T-helper 17 cell (primary cell): ENCODE measurements around the gene PITPNC1. TPM values are rescaled to one million over a fixed set of nuclear protein-coding genes. Genes with fewer than 3 reads are reported as not detected.
"Not testable (repeated sequence)": the region's sequence is repeated elsewhere in the genome, so short reads cannot be mapped to it uniquely, and the experiment has no call there.

Experiments
- ATAC-seq: fragments of 150-1000 bp; cut with Tn5 transposase; 2 replicates; pipeline ENCODE4 v1.10.0; 2021; ENCODE audit warnings: mild to moderate bottlenecking, moderate library complexity
- DNase-seq, 3 donors: peaks; one replicate each; pipeline versions ENCODE4 v3.0.0 to v3.0.0-alpha.2; 2020 to 2021
- H3K9me3 ChIP-seq: one replicate; pipeline ENCODE4 v1.7.0; 2013; ENCODE audit warnings: low read length, mild to moderate bottlenecking; ENCODE audit not compliant: control insufficient read depth, poor library complexity, severe bottlenecking
- H3K27ac Mint-ChIP-seq: one replicate; pipeline ENCODE4 v1.8.0; 2022; ENCODE audit warnings: mild to moderate bottlenecking, moderate library complexity, mixed read lengths
- H3K27me3 Mint-ChIP-seq: one replicate; pipeline ENCODE4 v1.8.0; 2022; ENCODE audit warnings: mixed read lengths
- H3K36me3 Mint-ChIP-seq: one replicate; pipeline ENCODE4 v1.8.0; 2022; ENCODE audit warnings: low read depth, mixed read lengths
- H3K4me1 Mint-ChIP-seq: one replicate; pipeline ENCODE4 v1.8.0; 2022; ENCODE audit warnings: mild to moderate bottlenecking, mixed read lengths
- H3K4me3 Mint-ChIP-seq: one replicate; pipeline ENCODE4 v1.8.0; 2022; ENCODE audit warnings: mild to moderate bottlenecking, moderate library complexity, mixed read lengths
- total RNA-seq, 4 donors: library from RNA in 2 of 4; stranded (reverse) in 2 of 4; gene quantifications; one replicate each; pipeline ENCODE4 v1.2.3 and lab custom pipeline; 2022 to 2026

Gene PITPNC1
- total RNA-seq, 2 donors from 2014 or later: 72.9 to 82.0 TPM

GRCh38 chr17:67578142-67578457 is 201.0 kb downstream of the PITPNC1 start:
- Mint-ChIP-seq H3K27ac (no peak overlapping the region), H3K36me3 (peaks cover 10% of the 10 kb centered on the region), H3K4me1 (peaks cover 13% of the 10 kb centered on the region), H3K4me3 (no peak overlapping the region), H3K27me3 (no peaks in the 10 kb centered on the region)
- DNase-seq: no peak
- ATAC-seq: no peak
- no peaks in the 10 kb centered on the region for H3K9me3 ChIP-seq

- H3K27me3 Mint-ChIP-seq, DNase-seq, H3K36me3 Mint-ChIP-seq, ATAC-seq, H3K9me3 ChIP-seq, H3K27ac Mint-ChIP-seq, H3K4me3 Mint-ChIP-seq: not testable (repeated sequence)
- H3K4me1 Mint-ChIP-seq: peaks cover 11% of the 10 kb centered on the region
These were observed 201.8 kb downstream of the PITPNC1 start for GRCh38 chr17:67578679-67579405.

- no peak overlapping the region for H3K27ac Mint-ChIP-seq
- peaks cover 6% of the 10 kb centered on the region for H3K36me3 Mint-ChIP-seq
- DNase-seq: no peak
- no peak overlapping the region for H3K4me3 Mint-ChIP-seq
- H3K4me1 Mint-ChIP-seq: peaks cover 6% of the 10 kb centered on the region
- ATAC-seq: no peak
- no peaks in the 10 kb centered on the region for H3K9me3 ChIP-seq
- no peaks in the 10 kb centered on the region for H3K27me3 Mint-ChIP-seq
These were observed 205.6 kb downstream of the PITPNC1 start for GRCh38 chr17:67582673-67583081.

DNA sequence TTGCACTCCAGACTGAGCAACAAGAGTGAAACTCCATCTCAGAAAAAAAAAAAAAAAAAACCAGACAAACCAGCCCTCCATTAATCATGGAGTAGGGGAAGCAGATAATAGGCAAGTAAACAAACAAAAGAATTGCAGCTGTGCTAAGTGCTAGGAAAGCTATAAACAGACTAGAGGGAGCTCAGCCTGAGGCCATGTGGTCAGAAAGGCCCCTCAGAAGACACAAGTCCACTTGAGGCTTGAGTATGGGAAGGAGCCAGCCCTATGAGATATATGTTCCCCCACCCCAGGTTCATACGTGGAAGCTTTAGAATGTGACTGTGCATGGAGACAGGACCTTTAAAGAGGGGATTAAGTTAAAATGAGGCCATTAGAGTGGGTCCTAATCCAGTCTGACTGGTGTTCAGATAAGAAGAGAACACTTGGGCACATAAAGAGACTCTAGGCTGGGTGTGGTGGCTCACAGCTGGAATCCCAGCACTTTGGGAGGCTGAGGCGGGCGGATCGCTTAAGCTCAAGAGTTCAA is 208.1 kb downstream of the PITPNC1 start:
- no peaks in the 10 kb centered on the region for H3K9me3 ChIP-seq
- Mint-ChIP-seq H3K4me1 (peaks cover 6% of the 10 kb centered on the region), H3K36me3 (peaks cover 3% of the 10 kb centered on the region), H3K27me3 (no peaks in the 10 kb centered on the region), H3K4me3 (no peak overlapping the region), H3K27ac (no peak overlapping the region)
- DNase-seq (no peak), ATAC-seq (no peak)

- no peak for ATAC-seq
- no peaks in the 10 kb centered on the region for H3K9me3 ChIP-seq
- no peak for DNase-seq
- Mint-ChIP-seq H3K4me3 (no peak overlapping the region), H3K36me3 (no peaks in the 10 kb centered on the region), H3K27ac (no peak overlapping the region), H3K4me1 (peaks cover 2% of the 10 kb centered on the region), H3K27me3 (no peaks in the 10 kb centered on the region)
These were observed 211.2 kb downstream of the PITPNC1 start for GRCh38 chr17:67588326-67588725.

DNA sequence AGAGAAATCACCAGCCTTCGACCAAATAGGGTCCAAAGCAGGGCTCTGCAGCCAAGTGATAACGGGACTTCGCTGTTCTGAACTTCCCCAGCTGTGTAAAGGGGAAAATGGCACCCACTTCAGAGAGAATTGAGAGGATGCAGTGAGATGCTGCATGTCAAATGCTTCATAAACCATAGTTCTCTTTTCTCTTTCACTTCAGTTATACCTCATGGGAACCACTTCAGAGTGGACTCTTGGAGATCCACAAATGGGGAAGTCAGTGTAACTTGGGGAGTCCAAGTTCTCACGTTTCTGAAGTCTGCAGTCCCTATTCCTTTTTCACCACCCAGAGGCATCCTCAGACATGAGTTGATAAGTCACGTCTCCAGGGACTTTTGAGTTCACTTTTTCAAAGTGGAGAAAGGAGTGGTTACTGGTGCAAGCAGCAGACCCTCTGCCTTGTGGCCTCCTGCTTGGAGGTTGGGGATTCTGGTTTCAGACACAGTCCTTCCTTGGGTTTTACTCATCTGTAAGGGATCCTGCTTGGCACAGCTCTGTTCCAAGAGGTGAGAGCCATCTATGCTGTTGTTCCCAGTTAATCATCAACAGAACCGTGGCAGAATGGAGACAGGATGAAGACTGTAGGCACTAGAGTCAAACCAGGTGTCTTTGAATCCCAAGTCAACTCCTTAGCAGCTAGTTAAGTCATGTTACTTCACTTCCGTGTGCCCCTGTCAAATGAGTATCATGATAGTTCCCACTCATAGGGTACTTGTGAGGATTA is 217.2 kb downstream of the PITPNC1 start:
- DNase-seq (no peak), ATAC-seq (no peak)
- H3K4me1 Mint-ChIP-seq: peaks cover 8% of the 10 kb centered on the region

GRCh38 chr17:67600408-67600807 is 223.3 kb downstream of the PITPNC1 start:
- Mint-ChIP-seq H3K4me1 (peaks cover 25% of the 10 kb centered on the region), H3K4me3 (no peak overlapping the region), H3K36me3 (peaks cover 2% of the 10 kb centered on the region), H3K27ac (no peak overlapping the region), H3K27me3 (no peaks in the 10 kb centered on the region)
- ATAC-seq (no peak), DNase-seq (no peak)
- H3K9me3 ChIP-seq: no peaks in the 10 kb centered on the region

More for the DNA sequence above, 217.2 kb downstream of the PITPNC1 start:
- H3K9me3 ChIP-seq: no peaks in the 10 kb centered on the region
- Mint-ChIP-seq H3K27me3 (no peaks in the 10 kb centered on the region), H3K27ac (no peak overlapping the region), H3K36me3 (no peaks in the 10 kb centered on the region), H3K4me3 (no peak overlapping the region)

- Mint-ChIP-seq H3K4me3 (peak overlapping the region; percentile 69), H3K27me3 (no peaks in the 10 kb centered on the region), H3K27ac (peak overlapping the region; percentile 76), H3K4me1 (peaks cover 25% of the 10 kb centered on the region), H3K36me3 (peaks cover 2% of the 10 kb centered on the region)
- no peaks in the 10 kb centered on the region for H3K9me3 ChIP-seq
- DNase-seq: no peak
- no peak for ATAC-seq
These were observed 224.8 kb downstream of the PITPNC1 start for GRCh38 chr17:67601897-67602296.

DNA sequence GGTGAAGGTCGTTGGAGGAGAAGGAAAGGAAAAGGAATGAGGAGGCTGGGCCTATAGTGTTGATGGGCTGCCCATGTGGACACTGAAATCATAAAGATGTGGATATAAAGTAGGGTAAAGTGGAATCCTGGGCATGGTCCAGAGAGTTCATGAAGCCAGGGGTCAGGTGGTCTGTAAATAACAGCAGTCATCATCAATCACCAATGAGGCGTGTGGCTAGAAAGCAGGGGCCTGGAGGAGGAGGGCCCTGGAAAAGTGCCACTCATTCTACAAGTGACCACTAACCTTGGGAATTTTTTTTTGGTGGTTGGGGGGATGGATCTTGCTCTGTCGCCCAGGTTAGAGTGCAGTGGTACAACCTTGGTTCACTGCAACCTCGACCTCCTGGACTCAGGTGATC is 225.4 kb downstream of the PITPNC1 start:
- Mint-ChIP-seq H3K27me3 (no peaks in the 10 kb centered on the region), H3K27ac (peak overlapping the region; percentile 76), H3K4me1 (peaks cover 26% of the 10 kb centered on the region), H3K36me3 (peaks cover 3% of the 10 kb centered on the region), H3K4me3 (peak overlapping the region; percentile 69)
- DNase-seq (no peak), ATAC-seq (no peak)
- H3K9me3 ChIP-seq: no peaks in the 10 kb centered on the region

DNA sequence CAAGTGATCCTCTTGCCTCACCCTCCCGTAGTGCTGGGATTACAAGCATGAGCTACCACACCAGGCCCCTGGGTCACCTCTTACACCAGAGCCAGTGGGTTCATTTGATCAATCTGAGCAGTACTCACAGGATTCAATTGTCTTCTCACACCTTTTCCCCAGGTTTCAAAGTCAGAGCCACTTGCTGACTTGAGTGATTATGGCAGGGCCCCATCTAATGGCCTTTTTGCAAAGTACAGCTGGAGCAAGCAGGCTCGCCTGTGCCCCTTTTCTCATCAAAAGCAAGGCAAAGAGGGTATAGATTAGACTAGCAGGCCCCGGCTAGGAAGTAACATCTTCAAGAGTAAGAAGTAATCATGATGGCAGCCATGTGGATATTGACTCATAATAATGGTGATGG is 225.9 kb downstream of the PITPNC1 start:
- H3K9me3 ChIP-seq: no peaks in the 10 kb centered on the region
- DNase-seq (peak in 1 of 3 donors; percentile 11), ATAC-seq (peak; percentile 67)
- H3K27ac Mint-ChIP-seq: no peak overlapping the region
- H3K4me3 Mint-ChIP-seq: no peak overlapping the region
- no peaks in the 10 kb centered on the region for H3K27me3 Mint-ChIP-seq
- H3K4me1 Mint-ChIP-seq: peaks cover 24% of the 10 kb centered on the region
- H3K36me3 Mint-ChIP-seq: peaks cover 4% of the 10 kb centered on the region

- Mint-ChIP-seq H3K4me1 (peaks cover 19% of the 10 kb centered on the region), H3K4me3 (no peak overlapping the region), H3K27ac (no peak overlapping the region), H3K36me3 (peaks cover 5% of the 10 kb centered on the region), H3K27me3 (no peaks in the 10 kb centered on the region)
- no peaks in the 10 kb centered on the region for H3K9me3 ChIP-seq
- DNase-seq: no peak
- no peak for ATAC-seq
These were observed 228.3 kb downstream of the PITPNC1 start for GRCh38 chr17:67605256-67605912.

DNA sequence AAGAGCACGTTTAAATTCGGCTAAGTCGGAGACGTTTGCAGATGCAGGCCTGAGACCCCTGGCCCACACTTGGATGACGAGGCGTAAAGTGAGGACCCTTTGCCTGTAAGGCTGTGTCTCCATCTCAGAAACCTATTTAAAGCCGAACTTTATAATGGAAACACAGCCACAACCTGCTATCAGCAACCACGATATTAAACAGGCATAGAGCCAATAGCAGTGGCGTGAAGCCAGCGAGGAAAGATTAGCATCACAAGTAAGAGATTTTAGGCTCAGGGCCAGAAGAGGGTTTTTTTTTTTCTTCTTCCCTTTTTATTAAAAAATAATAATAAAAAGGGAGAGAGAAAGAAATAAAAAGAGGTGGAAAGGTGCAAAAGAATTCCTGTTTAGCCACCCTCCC is 229.4 kb downstream of the PITPNC1 start:
- Mint-ChIP-seq H3K27ac (peak overlapping the region; percentile 21), H3K27me3 (no peaks in the 10 kb centered on the region), H3K4me1 (peaks cover 16% of the 10 kb centered on the region), H3K36me3 (peaks cover 5% of the 10 kb centered on the region), H3K4me3 (no peak overlapping the region)
- H3K9me3 ChIP-seq: no peaks in the 10 kb centered on the region
- ATAC-seq (no peak), DNase-seq (no peak)

DNA sequence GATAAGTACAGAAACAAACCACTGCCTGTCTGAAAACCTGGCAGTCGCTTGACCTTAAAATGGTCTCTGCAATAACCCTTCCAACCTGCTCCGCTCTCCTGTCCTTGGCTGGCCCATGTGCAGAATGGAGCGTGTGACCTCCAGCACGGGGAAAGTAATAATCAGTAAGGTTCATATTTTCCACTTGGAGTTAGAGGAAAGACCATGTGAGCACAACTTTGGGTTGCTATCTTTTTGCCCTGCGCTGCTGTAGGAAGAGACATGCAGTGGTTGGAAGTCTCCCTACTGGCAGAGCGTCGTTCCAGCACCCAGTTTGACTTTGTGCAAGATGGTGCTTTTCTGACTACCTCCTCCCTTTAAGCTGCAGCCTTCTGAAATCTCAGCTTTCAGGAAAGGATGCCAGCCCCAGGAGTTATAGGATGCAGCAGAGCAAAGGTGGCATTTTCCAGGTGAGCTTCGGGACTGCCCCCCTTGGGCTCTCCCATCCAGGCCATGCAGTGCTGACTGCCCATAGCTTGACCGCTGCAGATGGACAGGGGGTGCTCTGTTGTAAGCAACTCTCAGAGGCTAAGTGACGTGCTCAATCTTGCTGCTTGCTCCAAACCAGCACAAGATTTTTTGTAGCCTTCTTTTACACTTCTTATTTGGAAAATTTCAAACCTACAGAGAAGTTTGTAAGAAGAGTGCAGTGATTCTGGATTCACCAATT is 230.0 kb downstream of the PITPNC1 start:
- H3K27ac Mint-ChIP-seq: no peak overlapping the region
- peaks cover 12% of the 10 kb centered on the region for H3K4me1 Mint-ChIP-seq
- H3K27me3 Mint-ChIP-seq: no peaks in the 10 kb centered on the region
- no peak overlapping the region for H3K4me3 Mint-ChIP-seq
- peaks cover 5% of the 10 kb centered on the region for H3K36me3 Mint-ChIP-seq
- DNase-seq: no peak
- ATAC-seq: no peak
- H3K9me3 ChIP-seq: no peaks in the 10 kb centered on the region
